Gastrocnemius medialis (tissue), 4 donors: ENCODE results near the gene RUNX1. TPM values are rescaled to one million over a fixed set of nuclear protein-coding genes. Genes with fewer than 3 reads are reported as not detected.

Experiments
- ATAC-seq, 2 donors: fragments of 150-250 bp; one replicate each; pipeline ENCODE4 v1.9.1; 2016
- DNase-seq, 2 donors: peaks; one replicate each; pipeline ENCODE4 v3.0.0-alpha.2; 2019
- H3K27ac ChIP-seq, 4 donors: fragments of 200-600 bp; sonication (generic); 1 replicate in 1 of 4; 2 replicates in 3 of 4; pipeline ENCODE4 v1.5.1; 2016 to 2018; ENCODE audit warnings: mild to moderate bottlenecking in 2 of 4, moderate library complexity in 1 of 4
- H3K27me3 ChIP-seq, 3 donors: fragments of 200-600 bp; sonication (generic) in 2 of 3; 1 replicate in 1 of 3; 2 replicates in 2 of 3; pipeline versions ENCODE4 v1.5.1 to v1.6.0; 2016 to 2019; ENCODE audit warnings: mild to moderate bottlenecking in 1 of 3, moderate library complexity in 1 of 3
- H3K36me3 ChIP-seq, 2 donors: fragments of 200-600 bp; sonication (generic) in 1 of 2; one replicate each; pipeline ENCODE4 v1.5.1; 2017 to 2018
- H3K4me1 ChIP-seq, 2 donors: fragments of 200-600 bp; sonication (generic) in 1 of 2; one replicate each; pipeline ENCODE4 v1.5.1; 2016 to 2017; ENCODE audit warnings: mild to moderate bottlenecking in 2 of 2
- H3K4me3 ChIP-seq, 4 donors: fragments of 200-600 bp; sonication (generic) in 3 of 4; 1 replicate in 1 of 4; 2 replicates in 3 of 4; pipeline ENCODE4 v1.5.1; 2016 to 2019; ENCODE audit warnings: mild to moderate bottlenecking in 2 of 4
- H3K9me3 ChIP-seq, 3 donors: fragments of 200-600 bp; sonication (generic) in 2 of 3; 1 replicate in 1 of 3; 2 replicates in 2 of 3; pipeline ENCODE4 v1.5.1; 2016 to 2019
- CTCF ChIP-seq, 5 experiments: fragments of 450-650 bp in 3 of 5; fragments of 200-600 bp in 2 of 5; sonication (generic) in 2 of 5; IDR thresholded peaks in 4 of 5; conservative IDR thresholded peaks in 1 of 5; 1 replicate in 4 of 5; 2 replicates in 1 of 5; pipeline ENCODE4 v1.5.1; 2016 to 2019; ENCODE audit warnings: antibody characterized with exemption in 5 of 5, mild to moderate bottlenecking in 3 of 5, moderate library complexity in 3 of 5
- POLR2A ChIP-seq, 2 donors: fragments of 450-650 bp; IDR thresholded peaks; one replicate each; pipeline ENCODE4 v1.6.1; 2017; ENCODE audit warnings: antibody characterized with exemption in 2 of 2, mild to moderate bottlenecking in 2 of 2, moderate library complexity in 2 of 2
- in situ Hi-C, 4 donors: fragments of 200-750 bp; cut with MboI; loops; one replicate each; pipeline versions ENCODE4 v1.15.0 to v1.8.0; 2017; ENCODE audit warnings: low sequenced_read_pairs in 4 of 4
- intact Hi-C: fragments of 100-400 bp; cut with DNase I; formaldehyde crosslinking; loops from one replicate; pipeline ENCODE4 v1.15.1; 2023; ENCODE audit warnings: low total_unique reads
- total RNA-seq, 4 donors: library from RNA; depleted of rRNA; stranded (reverse); fragments of >200 nt; gene quantifications; one replicate each; pipeline versions ENCODE4 v1.1.0 to v1.2.3, GENCODE V29; 2016

The RUNX1 gene
- total RNA-seq, 4 donors from 2014 or later: 8.0 to 20.9 (median 10.6) TPM

GRCh38 chr21:35046880-35047229 is 2.2 kb downstream of the RUNX1 start:
- H3K27me3 ChIP-seq: no peaks in the 10 kb centered on the region
- intact Hi-C loops (loop anchor here (1.0 to 5.0 kb wide), 3 partner anchors 250 to 355 kb away; no protein-coding TSS in a partner anchor), in situ Hi-C loops (loop anchor here in 3 of 4 donors (10.0 to 25.0 kb wide), 3 partner anchors 260 to 358 kb away; no protein-coding TSS in a partner anchor)
- peak overlapping the region; percentile 46 to 59 (median 56) for H3K4me3 ChIP-seq
- H3K4me1 ChIP-seq: peaks cover 41 to 48% of the 10 kb centered on the region in 2 donors
- H3K9me3 ChIP-seq: no peaks in the 10 kb centered on the region
- DNase-seq (peak; percentile 14 to 25), ATAC-seq (no peak)
- peak overlapping the region; percentile 77 to 86 (median 84) for H3K27ac ChIP-seq
- TF ChIP-seq CTCF (IDR thresholded peaks at IDR 0.05 in 4 of 5, conservative IDR thresholded peaks at IDR 0.05 in 1 of 5) (no peak), POLR2A (IDR thresholded peaks at IDR 0.05) (no peak)
- no peaks in the 10 kb centered on the region for H3K36me3 ChIP-seq

GRCh38 chr21:35046263-35046624 is 2.9 kb downstream of the RUNX1 start:
- in situ Hi-C loops (loop anchor here in 3 of 4 donors (10.0 to 25.0 kb wide), 3 partner anchors 259 to 359 kb away; no protein-coding TSS in a partner anchor), intact Hi-C loops (loop anchor here (5.0 kb wide), 2 partner anchors 249 to 354 kb away; no protein-coding TSS in a partner anchor)
- Histone ChIP-seq H3K4me3 (peak overlapping the region in 2 of 4 donors; percentile 53 to 58), H3K27me3 (no peaks in the 10 kb centered on the region), H3K9me3 (no peaks in the 10 kb centered on the region), H3K4me1 (peaks cover 41 to 42% of the 10 kb centered on the region in 2 donors), H3K36me3 (no peaks in the 10 kb centered on the region), H3K27ac (peak overlapping the region in 1 of 4 donors; percentile 85)
- ATAC-seq (no peak), DNase-seq (no peak)
- TF ChIP-seq POLR2A (IDR thresholded peaks at IDR 0.05) (no peak), CTCF (IDR thresholded peaks at IDR 0.05 in 4 of 5, conservative IDR thresholded peaks at IDR 0.05 in 1 of 5) (no peak)

- intact Hi-C loops: loop anchor here (5.0 kb wide), 2 partner anchors 248 to 353 kb away; no protein-coding TSS in a partner anchor
- H3K36me3 ChIP-seq: no peaks in the 10 kb centered on the region
- H3K4me3 ChIP-seq: peak overlapping the region in 1 of 4 donors; percentile 58
- TF ChIP-seq POLR2A (IDR thresholded peaks at IDR 0.05) (no peak), CTCF (IDR thresholded peaks at IDR 0.05 in 4 of 5, conservative IDR thresholded peaks at IDR 0.05 in 1 of 5) (no peak)
- H3K27ac ChIP-seq: no peak overlapping the region
- no peak for ATAC-seq
- no peaks in the 10 kb centered on the region for H3K27me3 ChIP-seq
- H3K9me3 ChIP-seq: no peaks in the 10 kb centered on the region
- DNase-seq: no peak
- in situ Hi-C loops: loop anchor here in 3 of 4 donors (10.0 to 25.0 kb wide), 3 partner anchors 258 to 359 kb away; no protein-coding TSS in a partner anchor
- peaks cover 36% of the 10 kb centered on the region in 2 donors for H3K4me1 ChIP-seq
These were observed 3.4 kb downstream of the RUNX1 start for GRCh38 chr21:35045542-35046262.

- intact Hi-C loops (loop anchor here (5.0 kb wide), 2 partner anchors 248 to 353 kb away; no protein-coding TSS in a partner anchor), in situ Hi-C loops (loop anchor here in 3 of 4 donors (10.0 to 25.0 kb wide), 3 partner anchors 258 to 360 kb away; no protein-coding TSS in a partner anchor)
- no peak for DNase-seq
- no peaks in the 10 kb centered on the region for H3K9me3 ChIP-seq
- no peak overlapping the region for H3K27ac ChIP-seq
- TF ChIP-seq CTCF (IDR thresholded peaks at IDR 0.05 in 4 of 5, conservative IDR thresholded peaks at IDR 0.05 in 1 of 5) (no peak), POLR2A (IDR thresholded peaks at IDR 0.05) (no peak)
- no peak for ATAC-seq
- no peaks in the 10 kb centered on the region for H3K36me3 ChIP-seq
- no peaks in the 10 kb centered on the region for H3K27me3 ChIP-seq
- H3K4me1 ChIP-seq: peaks cover 29 to 31% of the 10 kb centered on the region in 2 donors
- H3K4me3 ChIP-seq: no peak overlapping the region
These were observed 4.1 kb downstream of the RUNX1 start for GRCh38 chr21:35044770-35045541.
